Measurements from ENCODE around the gene MYO3B. TPM values are rescaled to one million over a fixed set of nuclear protein-coding genes. Genes with fewer than 3 reads are reported as not detected.

The MYO3B gene
- polyA plus RNA-seq, 2 of the 4 experiments (the other 2 are of a cell fraction): 0.01 TPM; not detected in 1

- Histone ChIP-seq H3K27ac (no peak overlapping the region), H3K4me1 (peaks cover under 1% of the 10 kb centered on the region; the same call in 2 of the 3 replicates), H3K9me3 (no peaks in the 10 kb centered on the region), H3K4me2 (no peak overlapping the region), H3K4me3 (no peak overlapping the region)
- TF ChIP-seq SREBF2 (IDR thresholded peaks at IDR 0.05) (no peak), KDM5A (IDR thresholded peaks at IDR 0.05) (no peak), ZNF302 (CRISPR knock-in tag; IDR thresholded peaks at IDR 0.05) (no peak), PBX3 (IDR thresholded peaks at IDR 0.05) (no peak), HOXB5 (CRISPR knock-in tag; IDR thresholded peaks at IDR 0.05) (no peak), HDAC2 (IDR thresholded peaks at IDR 0.05) (no peak), RNF2 (IDR thresholded peaks at IDR 0.05; ENCODE audit: borderline replicate concordance, low read depth) (no peak), JUN (IDR thresholded peaks at IDR 0.05) (no peak), E2F6 (IDR thresholded peaks at IDR 0.05; ENCODE audit: borderline replicate concordance, low read depth) (no peak)
- FAIRE-seq (no peak), DNase-seq (ENCODE audit: low read depth in 1 of 2, low spot score in 1 of 2) (no peak), ATAC-seq (no peak)
- WGBS (ENCODE audit: missing lambda C conversion rate): 89% methylated on average over 3 of the region's 3 CpGs
- ChIA-PET POLR2A (no interaction called here), CTCF (interaction anchor here (0.9 to 1.2 kb wide), 2 partner anchors 19 to 107 kb away, joined by 3 read pairs; no protein-coding TSS in a partner anchor)
These were observed 38.5 kb downstream of the MYO3B start for GRCh38 chr2:170216428-170216827.

DNA sequence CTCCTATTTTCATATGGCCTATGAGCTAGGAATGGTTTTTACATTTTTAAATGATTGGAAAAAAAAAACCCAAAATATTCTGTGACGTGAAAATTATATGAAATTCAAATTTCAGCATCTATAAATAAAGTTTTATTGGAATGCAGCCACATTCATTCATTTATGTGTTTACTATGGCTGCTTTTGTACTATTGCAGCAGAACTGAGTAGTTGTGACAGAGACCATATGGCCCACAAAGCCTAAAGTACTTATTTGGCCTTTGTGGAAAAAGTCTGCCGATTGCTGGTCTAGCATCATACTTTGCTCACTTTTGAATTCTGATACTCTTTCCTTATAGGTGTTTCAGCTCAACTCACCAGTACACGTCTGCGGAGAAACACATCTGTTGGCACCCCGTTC is 39.0 kb downstream of the MYO3B start:
- WGBS (ENCODE audit: missing lambda C conversion rate): 72% methylated on average over 5 of the region's 5 CpGs
- no peak overlapping the region for H3K4me3 ChIP-seq
- CTCF ChIA-PET: interaction anchor here (0.9 to 1.2 kb wide), 2 partner anchors 19 to 107 kb away, joined by 3 read pairs; no protein-coding TSS in a partner anchor
- POLR2A ChIA-PET: no interaction called here
- no peak for DNase-seq (ENCODE audit: low read depth in 1 of 2, low spot score in 1 of 2)
- FAIRE-seq: no peak
- peaks cover 6% of the 10 kb centered on the region; the same call in 2 of the 3 replicates for H3K4me1 ChIP-seq
- H3K9me3 ChIP-seq: no peaks in the 10 kb centered on the region
- H3K27ac ChIP-seq: no peak overlapping the region
- no peak overlapping the region for H3K4me2 ChIP-seq
- ATAC-seq: no peak
- TF ChIP-seq FOXS1 (CRISPR knock-in tag; IDR thresholded peaks at IDR 0.05) (no peak), POLR2AphosphoS2 (conservative IDR thresholded peaks at IDR 0.05; ENCODE audit: low read length) (no peak)

- ATAC-seq: no peak
- DNase-seq (ENCODE audit: low read depth in 1 of 2, low spot score in 1 of 2): no peak
- Histone ChIP-seq H3K4me1 (peaks cover 7% of the 10 kb centered on the region; the same call in 2 of the 3 replicates), H3K4me3 (no peak overlapping the region), H3K9me3 (no peaks in the 10 kb centered on the region), H3K4me2 (no peak overlapping the region), H3K27ac (no peak overlapping the region)
- CTCF ChIA-PET: no interaction called here
- 89% methylated on average over 4 of the region's 4 CpGs for WGBS (ENCODE audit: missing lambda C conversion rate)
- TF ChIP-seq EP300 (IDR thresholded peaks at IDR 0.05): no peak
- no peak for TF ChIP-seq POLR2A (IDR thresholded peaks at IDR 0.05; ENCODE audit: low read length)
- no peak for TF ChIP-seq HEYL (CRISPR knock-in tag; IDR thresholded peaks at IDR 0.05)
- no peak for TF ChIP-seq RARB (CRISPR knock-in tag; IDR thresholded peaks at IDR 0.05)
- TF ChIP-seq JUN (IDR thresholded peaks at IDR 0.05): no peak
- TF ChIP-seq MAX (IDR thresholded peaks at IDR 0.05): no peak
- no peak for TF ChIP-seq HOXA7 (CRISPR knock-in tag; IDR thresholded peaks at IDR 0.05)
- no peak for TF ChIP-seq TP53 (CRISPR knock-in tag; IDR thresholded peaks at IDR 0.05)
- TF ChIP-seq REST (IDR thresholded peaks at IDR 0.05): no peak
- no peak for TF ChIP-seq FOSB (CRISPR knock-in tag; IDR thresholded peaks at IDR 0.05)
- no peak for TF ChIP-seq GATA3 (IDR thresholded peaks at IDR 0.05; ENCODE audit: borderline replicate concordance)
- TF ChIP-seq E2F6 (IDR thresholded peaks at IDR 0.05; ENCODE audit: borderline replicate concordance, low read depth): no peak
- TF ChIP-seq ZFP36 (IDR thresholded peaks at IDR 0.05; ENCODE audit: borderline replicate concordance, partially characterized antibody): no peak
- no peak for TF ChIP-seq NR3C1 (IDR thresholded peaks at IDR 0.05)
- TF ChIP-seq RFX5 (IDR thresholded peaks at IDR 0.05): no peak
- TF ChIP-seq NPAS2 (CRISPR knock-in tag; IDR thresholded peaks at IDR 0.05; ENCODE audit: borderline replicate concordance): no peak
- TF ChIP-seq CBX2 (IDR thresholded peaks at IDR 0.05; ENCODE audit: borderline replicate concordance, low read depth): no peak
- TF ChIP-seq RNF2 (IDR thresholded peaks at IDR 0.05; ENCODE audit: borderline replicate concordance, low read depth): no peak
- TF ChIP-seq EHF (CRISPR knock-in tag; IDR thresholded peaks at IDR 0.05): no peak
- TF ChIP-seq, protein P1, sequence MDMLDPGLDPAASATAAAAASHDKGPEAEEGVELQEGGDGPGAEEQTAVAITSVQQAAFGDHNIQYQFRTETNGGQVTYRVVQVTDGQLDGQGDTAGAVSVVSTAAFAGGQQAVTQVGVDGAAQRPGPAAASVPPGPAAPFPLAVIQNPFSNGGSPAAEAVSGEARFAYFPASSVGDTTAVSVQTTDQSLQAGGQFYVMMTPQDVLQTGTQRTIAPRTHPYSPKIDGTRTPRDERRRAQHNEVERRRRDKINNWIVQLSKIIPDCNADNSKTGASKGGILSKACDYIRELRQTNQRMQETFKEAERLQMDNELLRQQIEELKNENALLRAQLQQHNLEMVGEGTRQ (IDR thresholded peaks at IDR 0.05): no peak
- POLR2A ChIA-PET: no interaction called here
- no peak for FAIRE-seq
These were observed 39.9 kb downstream of the MYO3B start for GRCh38 chr2:170217778-170218251.
